Measurements from ENCODE around the gene SNCB.

Gene SNCB

DNA sequence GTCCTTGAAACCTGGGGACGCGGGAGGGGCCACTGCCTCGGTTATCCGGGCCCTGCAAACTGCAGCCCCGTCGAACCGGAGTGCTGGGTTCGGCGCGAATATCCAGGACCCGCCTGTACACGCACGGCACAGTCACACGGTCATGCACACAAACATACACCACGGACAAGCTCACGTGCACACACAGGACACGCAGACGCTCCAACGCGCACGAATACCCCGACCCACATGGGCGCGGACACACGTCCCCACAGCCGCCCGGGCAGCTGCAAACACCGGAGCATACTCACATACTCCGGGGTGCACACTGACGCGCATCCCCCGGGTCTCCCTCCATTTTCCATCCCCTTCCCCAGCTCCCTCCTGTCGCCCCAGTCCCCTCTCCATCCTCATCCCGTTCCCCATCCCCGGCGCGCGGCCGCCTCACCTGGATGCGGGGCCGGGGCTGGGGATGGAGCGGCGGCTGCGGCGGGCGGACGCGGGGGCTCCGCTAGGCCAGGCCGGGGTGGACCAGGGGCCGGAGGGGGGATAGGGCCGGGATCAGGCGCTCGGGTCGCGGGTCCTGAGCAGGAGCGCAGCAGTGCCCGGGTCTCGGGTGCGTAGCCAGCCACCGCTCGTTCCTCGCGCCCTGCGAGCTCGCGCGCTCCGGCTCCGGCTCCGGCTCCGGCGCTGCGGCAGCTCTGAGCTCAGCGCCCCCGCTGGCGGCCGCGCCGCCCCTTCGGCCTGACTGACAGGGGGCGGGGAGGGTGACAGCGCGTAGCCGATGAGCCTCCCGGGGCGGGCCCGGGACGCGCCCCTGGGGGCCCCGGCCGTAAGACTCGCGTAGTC is at the start of gene SNCB, which contains the start of gene EIF4E1B:
Gene SNCB (minus strand): TSS at position 682 of the 828 bp plus-strand sequence. CDS start 880 bp downstream, outside the sequence.
Gene EIF4E1B (plus strand): TSS at position 823 of the 828 bp plus-strand sequence. CDS start 12,113 bp downstream, outside the sequence.
- no peak for DNase-seq

DNA sequence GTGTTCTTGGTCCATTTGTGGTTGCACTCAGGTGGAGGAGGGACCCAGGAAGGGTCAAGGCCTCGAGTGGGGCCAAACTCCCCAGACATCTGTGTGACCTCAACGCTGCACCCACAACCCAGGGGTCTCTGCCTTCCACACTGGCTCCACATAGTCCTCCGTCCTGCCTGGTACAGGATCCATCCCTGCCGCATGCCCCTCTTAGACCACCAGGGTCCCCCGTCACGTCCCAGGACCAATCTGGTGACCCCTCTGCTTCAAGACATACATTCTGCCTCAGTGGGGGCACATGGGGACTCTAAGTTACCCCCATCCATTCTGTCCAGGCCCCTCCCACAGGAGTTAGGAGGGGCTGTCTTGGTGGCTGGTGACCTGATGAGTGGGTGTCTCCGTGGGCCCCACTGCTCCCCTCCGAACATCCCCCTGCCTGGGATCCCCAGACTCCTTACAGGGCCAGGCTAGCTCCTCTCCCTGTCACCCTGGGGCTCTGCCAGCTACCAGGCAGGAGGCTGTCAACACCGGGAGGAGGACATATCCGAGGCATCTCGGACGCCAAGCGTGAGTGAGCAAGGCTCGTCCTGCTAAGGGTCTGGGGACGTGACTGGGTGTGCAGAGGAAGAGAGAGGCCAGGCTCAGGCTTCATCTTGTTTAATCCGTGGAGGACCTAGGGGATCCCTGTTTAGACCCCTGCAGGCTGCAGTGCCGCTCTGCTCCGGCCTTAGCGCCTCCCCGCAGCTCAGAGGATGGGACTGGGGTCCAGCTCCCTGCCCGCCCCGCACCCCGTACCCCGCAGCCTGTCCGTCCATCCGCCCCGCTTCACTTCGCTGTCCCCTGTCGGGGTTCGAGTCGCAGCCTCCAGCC is 49.3 kb upstream of the SNCB start:
- DNase-seq, result no peak

DNA sequence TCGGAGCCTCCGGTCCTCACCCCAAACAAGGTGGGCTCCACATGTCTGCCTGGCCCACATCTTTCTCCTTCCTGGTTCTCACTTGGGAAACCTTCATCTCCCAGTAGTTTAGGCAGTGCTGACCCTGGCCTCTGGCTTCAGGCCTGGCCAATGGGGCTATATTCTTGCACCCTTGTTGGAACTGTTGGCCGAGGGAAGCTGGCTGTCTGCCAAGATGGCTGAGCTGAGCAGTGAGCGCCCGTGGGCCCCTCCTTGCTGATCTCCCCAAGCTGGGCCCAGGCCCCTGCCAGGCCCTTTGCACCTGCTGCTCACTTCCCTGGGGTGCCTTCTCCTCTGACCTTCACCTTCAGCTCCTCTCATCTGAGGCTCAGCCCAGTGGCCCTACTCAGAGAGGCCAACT is 48.2 kb upstream of the SNCB start:
- no peak for DNase-seq

DNA sequence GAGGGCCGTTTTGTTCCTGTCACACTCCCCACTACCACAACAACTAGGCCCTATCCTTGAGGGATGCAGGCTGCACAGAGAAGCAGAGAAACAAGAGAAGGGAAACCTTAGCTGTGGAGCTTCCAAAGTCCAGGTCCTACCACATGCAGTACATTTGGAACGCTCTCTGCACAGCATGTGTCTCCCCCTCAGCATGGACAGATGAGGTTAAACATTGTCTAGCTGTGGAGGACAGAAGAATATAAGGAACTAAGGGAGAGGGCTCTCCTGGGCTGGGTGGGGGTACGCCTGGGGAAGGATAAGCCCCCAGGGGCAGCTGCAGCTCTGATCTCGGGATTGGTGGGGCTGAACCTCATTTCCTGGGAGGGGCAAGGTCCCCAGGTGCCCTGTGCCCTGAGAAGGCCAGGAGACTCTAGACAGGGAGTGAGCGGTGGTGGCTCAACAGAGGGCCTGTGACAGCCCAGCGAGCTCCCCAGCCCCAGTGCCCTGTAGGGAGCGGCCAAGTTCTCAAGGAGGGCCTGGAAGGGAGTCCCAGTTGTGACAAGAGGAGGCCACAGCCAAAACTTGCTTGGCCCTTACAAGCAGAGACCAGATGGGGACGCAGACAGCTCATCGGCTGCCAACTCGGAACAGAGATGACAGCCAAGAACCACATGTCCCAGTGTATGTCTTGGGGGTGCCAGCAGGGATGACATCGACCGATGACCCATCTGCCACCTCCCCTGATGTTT is 47.0 kb upstream of the SNCB start:
- DNase-seq, result no peak

DNA sequence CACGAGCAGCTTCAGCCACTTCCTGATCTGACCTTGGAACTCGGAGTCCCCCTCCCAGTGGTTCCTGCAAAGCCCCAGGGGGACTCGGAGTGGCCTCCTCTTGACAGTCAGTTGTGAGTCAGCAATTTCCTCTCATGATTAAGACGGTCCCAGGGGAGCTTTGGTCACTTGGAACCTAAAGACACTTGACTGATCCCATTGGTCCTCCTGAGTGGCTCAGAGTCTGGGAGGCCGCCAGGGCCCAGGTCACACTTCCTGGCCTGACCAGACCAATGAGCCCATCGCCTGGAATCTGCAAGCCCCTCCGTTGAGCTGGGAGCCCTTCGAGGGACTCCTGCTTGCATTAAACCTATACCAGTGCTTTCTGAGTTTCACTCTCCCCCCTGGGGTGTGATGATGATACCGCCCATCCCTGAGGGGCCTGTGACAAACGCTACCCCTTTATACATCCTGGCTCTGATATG is 46.1 kb upstream of the SNCB start:
- DNase-seq, result peak; percentile 51

DNA sequence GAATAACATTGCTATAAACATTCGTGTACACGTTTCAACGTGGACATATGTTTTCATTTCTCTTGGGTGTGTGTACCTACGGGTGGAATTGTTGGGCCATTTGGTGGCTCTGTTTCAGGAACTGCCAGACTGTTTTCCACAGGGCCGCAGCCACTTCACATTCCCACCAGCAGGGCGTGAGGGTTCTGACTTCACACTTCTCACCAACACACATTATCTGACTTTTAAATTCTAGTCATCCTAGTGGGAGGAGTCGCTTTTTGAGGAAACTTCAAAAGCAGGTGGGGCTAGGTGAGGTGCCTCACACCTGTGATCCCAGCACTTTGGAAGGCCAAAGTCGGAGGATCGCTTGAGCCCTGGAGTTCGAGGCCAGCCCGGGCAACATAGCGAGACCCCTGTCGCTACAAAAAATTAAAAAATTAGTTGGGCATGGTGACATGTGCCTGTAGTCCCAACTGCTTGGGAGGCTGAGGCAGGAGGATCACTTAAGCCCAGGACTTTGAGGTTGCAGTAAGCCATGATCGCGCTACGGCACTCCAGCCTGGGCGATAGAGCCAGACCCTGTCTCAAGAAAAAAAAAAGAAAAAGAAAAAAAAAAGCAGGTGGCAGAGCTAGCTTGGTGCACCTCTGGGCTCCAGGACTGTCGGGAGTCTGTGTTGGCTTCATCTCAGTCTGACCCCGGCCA is 45.5 kb upstream of the SNCB start:
- peak; percentile 21 for DNase-seq

DNA sequence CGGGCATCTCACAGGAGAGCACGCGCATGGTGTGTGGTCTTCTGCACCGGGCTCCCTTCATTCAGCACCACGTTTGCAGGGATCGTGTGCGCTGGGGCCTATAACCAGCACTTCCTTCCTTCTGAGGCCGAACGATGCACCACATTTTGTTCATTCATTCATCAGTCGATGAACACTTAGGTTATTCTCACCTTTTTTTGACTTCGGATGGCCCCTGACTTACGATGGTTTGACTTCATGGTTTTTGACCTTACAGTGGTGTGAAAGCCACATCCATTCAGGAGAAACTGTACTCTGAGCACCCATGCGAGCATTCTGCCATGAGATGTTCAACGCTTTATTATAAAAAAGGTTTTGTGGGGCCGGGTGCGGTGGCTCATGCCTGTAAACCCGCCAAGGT is 44.5 kb upstream of the SNCB start:
- DNase-seq, result no peak

DNA sequence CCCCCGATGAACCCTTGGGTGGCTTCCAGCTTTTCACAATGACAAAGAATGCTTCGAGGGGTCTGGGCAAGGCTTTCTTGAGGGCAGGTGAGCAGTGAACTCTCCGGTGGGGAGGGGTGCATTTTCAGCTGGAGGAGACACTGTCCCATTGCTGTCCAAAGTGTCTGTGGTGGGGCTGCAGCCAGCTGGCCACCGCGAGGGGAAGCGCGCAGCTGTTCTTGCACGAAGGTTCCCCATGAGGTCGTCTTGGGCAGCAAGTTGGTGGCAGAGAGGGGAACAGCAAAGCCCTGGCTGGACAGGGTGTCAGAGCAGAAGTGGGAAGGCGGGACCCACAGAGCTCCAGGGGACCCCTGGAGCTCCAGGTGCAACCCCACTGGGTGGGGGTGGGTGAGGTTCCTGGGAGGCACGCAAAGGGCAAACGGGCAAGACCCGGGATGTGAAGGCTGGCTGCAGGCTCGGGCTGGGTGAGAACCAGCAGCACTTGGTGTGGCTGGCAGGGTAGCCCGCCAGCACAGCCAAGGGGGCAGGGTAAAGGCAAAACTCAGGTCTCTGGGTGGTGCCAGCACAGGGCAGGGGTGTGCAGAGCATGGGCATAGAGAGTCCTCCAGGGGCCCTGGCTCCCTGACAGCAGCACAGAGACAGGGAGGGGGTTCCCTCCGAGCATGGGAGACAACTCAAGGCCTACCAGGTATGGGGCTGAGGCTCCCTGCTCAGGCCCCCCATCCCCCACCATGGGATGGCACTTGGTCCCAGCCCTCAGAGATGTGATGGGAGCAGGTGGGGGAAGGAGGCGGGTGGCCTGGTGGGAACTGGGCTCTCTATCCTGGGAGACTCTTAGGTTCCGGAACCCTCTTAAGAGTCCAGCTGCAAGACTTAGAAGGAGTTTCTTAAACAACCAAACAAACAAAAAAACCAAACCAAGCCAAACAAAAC is 43.6 kb upstream of the SNCB start:
- DNase-seq, result no peak

DNA sequence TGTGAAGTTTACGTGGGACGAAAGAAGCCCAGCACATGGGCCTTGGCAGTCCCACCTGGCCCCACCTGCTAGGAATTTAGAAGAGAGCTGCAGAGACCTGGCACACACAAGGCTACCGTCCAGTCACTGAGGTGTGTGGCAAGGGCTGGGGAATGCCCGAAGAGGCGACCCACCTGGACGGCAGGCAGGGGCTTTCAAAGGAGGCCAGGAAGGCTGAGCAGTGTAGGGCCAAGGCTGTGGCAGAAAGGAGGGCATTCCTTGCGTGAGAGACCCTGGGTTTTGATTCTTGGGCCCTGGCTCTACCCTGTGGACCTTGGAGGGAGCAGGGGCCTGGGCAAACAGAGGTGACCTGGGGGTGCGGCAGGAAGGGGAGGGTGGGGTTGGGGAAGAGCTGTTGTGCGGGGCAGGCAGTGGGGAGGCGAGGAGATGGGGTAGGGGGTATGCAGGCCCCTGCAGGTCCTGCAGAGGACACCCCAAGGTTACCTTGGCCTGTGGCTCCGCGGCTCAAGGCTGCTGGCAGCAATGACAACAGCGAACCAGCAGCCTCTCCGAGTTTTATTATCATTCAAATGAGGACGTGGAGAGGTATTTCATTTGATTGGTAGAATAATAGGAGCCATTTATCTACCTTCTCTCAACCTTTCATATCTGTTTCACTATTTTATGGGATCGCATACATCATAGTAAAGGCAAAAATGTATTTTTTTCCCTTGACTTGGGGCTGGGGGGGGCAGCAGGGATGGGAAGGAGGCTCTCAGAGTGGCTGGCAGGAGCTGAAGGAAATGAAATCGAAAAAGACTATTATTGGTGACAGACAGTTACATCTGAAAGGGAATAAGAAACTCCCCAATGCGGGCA is 41.8 kb upstream of the SNCB start:
- DNase-seq, result no peak

DNA sequence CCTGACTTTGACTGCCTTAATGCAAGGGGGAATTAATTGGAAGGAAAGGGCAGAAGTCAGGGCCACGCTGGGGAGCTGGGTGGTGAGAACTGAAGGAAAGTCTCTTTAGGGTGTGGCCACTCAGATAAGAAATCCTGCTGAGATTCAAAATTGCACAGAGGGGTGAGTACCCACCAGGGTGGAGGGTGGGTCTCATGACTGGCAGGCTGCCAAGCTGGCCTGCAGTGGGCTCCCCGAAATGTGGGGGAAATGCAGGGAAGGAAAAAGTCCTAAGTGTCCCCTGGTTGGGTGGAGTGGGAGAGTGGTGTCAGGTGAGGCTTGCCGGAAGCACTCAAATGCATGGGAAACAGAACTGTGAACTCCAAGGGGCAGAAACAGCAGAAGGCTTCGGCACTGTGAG is 41.1 kb upstream of the SNCB start:
- DNase-seq, result no peak

DNA sequence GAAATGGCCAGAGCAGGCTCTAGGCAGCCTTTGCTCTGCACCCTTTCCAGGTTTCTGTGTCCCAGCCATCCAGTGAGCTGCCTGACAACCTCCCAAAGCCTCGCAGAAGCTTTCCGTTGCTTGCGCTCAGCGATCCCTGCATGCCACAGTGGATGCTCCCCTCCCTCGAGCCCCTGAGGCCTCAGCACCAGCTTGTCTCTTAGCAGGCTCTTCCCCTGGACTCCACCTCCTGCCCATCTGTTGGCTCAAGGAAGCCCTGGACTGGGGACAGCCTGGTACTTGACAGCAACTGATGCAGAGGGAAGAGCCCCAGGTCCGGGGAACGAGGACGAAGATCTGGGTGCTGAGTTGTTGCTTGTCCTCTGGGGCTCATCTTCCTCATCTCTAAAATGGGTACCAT is 40.1 kb upstream of the SNCB start:
- DNase-seq, result no peak

DNA sequence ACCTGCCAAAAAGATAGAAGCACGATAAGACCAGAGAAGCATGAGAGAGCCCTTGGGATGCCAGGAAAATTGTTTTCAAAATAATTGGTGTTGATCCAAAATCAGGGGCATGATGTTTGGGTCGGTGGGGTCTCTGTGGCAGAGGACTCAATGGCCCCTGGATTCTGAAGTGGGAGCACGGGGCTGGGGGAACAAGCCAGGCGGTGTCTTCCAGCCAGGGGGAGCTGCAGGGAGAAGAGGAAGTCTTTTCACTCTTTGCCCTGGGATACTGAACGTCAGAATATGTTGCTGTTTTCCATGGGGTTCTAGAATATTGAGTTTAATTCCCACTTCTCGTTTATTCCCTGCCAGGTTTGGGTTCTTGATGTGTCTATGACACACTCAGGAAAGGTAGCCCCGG is 37.3 kb upstream of the SNCB start:
- DNase-seq, result no peak

DNA sequence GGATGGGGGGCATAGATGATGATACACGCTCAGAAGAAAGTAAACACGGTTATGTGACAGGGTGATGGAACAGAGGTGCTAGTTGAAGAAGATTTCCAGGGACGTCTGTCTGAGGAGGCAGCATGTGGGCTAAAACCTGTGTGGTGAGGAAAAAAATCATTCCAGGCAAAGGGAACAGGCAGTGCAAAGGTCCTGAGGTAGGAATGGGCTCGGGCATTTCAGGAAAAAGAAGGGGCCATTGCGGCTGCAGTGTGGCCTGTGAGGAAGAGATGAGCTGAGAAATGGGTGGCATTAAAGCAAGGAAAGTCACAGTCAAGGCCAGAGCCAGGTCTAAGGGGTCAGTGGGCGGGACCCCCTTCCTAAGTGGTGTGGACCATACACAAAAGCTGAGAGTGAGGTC is 35.2 kb upstream of the SNCB start:
- no peak for DNase-seq

DNA sequence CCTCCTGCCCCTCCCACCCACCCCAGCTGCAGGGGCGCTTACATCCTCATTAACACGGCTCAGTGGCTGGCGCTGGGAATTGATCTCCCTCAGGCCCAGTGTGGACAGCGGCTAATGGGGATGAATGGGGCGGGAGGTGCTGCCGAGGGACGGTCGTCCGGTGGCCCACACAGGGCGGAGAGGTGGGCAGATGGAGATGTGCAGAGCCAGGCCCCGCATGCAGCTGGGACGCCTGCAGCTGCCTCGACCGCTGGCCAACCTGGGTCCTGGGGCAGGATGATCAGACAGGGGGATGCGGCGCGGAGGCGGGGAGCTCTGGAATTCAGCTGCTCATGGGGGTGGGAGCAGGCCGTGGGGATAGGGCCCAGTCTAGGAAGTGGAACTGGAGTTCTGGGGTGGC is 34.6 kb upstream of the SNCB start:
- DNase-seq, result no peak

DNA sequence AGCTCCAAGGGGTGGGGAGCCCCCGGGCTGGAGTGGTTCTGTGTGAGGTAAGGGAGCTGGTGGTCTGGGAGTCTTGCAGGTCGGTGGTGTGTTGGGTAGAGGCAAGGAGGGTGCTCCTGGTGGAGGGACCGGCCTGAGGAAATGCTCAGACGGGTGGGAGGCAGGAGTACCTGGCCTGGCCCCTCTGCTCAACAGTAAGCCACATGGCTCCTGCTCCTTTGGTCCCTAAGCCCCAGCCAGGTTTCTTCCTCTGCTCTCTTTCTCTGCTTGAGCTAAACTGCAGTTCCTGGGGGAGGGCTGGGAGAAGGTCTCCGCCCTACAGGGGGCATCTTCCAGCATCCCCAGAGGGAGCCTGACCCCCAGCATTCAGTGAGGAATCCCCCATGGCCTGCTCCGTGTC is 34.1 kb upstream of the SNCB start:
- no peak for DNase-seq

DNA sequence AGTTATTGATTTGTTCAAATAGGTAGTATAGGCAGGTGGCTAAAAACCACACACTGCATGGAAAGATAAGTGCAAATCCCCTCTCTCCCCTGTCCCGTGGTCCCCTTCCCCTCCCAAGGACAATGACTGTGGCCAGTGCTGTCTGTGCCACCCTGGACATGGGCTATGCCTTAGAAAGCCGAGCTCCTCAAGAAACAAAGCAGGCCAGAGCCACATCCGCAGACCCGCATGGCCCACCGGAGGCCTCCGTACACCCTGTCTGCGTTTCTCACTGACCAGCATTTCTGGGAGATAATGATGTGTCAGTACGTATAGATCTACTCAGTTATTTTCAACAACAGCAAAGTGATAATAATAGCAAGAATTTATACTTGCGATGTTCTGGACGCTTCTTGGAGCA is 33.2 kb upstream of the SNCB start:
- no peak for DNase-seq

DNA sequence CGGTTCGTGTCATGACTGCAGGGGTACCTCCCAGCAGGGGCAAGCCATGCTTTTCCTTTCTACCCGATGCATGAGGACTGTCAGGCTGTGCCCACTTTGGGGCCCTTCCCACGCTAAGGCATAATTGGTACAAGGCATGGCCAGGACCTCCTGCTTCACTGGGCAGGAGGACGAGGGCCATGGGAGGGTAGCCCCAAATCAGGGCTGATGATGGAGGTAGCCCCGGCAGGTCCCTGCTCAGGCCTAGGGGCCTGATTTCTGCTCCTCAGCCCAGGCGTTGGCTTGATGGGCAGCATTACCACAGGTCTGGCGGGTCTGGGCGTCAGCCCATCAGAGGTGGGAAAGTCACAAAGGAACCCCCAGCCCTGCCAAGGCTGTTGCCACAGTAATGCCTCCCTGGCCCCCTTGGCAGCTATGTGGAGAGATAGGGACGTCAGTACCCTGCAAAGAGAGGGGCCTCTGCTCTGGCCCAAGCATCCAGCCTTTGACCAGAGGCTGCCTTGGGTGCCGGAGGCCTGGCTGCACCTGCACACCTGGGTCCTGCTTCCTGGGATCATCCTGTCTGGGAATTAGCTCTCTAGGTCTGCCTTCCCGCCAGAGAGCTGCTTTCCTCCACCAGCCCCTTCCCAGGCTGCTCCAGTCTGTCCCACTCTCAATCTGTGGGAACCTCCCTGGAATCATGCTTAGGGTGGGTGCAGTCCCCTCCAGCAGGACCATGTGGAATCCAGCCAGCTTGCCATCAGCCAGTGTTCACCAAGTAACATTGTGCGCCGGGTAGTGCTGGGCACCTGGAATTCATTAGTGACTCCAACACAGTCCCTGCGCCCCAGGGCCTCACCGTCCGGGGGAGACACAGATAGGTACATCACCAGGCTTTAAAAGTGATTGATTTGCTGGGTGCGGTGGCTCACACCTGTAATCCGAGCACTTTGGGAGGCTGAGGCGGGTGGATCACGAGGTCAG is 32.3 kb upstream of the SNCB start:
- no peak for DNase-seq

DNA sequence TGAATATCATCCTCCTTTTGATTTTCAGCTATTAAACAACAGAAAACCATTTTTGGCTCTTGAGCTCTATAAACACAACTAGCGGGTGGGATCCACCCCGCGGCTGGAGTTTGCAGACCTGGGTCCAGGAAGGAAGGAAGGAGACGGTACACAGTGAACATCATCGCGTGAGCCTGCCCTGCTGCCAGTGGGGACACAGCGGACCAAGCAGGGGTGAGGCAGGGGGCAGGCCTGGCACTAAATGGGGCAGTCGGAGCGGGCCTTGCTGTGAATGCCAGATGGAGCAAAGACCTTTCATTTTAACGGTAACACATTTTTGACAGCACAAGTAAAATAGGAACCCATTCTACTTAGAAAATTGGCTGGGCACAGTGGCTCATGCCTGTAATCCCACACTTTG is 31.3 kb upstream of the SNCB start:
- no peak for DNase-seq
